ENCODE results near the gene NAA80.

The NAA80 gene

GRCh38 chr3:50302095-50303012 is 3.1 kb upstream of the NAA80 start:
- no peak for TF ChIP-seq CTCF (IDR thresholded peaks at IDR 0.05)
- Histone ChIP-seq H3K27me3 (no peaks in the 10 kb centered on the region), H3K4me3 (no peak overlapping the region), H3K9me3 (no peaks in the 10 kb centered on the region), H3K36me3 (peaks cover 0 to under 1% (median 0%) of the 10 kb centered on the region in 3 donors), H3K4me1 (peaks cover 8 to 40% (median 32%) of the 10 kb centered on the region in 4 donors), H3K27ac (no peak overlapping the region)
- DNase-seq, result no peak
- intact Hi-C loops (cut with DNase I; ENCODE audit: low total_unique reads), result no loop called here

- H3K4me3 ChIP-seq, result peak overlapping the region in 1 of 2 donors; percentile 86
- no peaks in the 10 kb centered on the region for H3K27me3 ChIP-seq
- H3K9me3 ChIP-seq, result no peaks in the 10 kb centered on the region
- intact Hi-C loops (cut with DNase I; ENCODE audit: low total_unique reads), result loop anchor here (2.0 kb wide), 1 partner anchor 20 kb away; no protein-coding TSS in a partner anchor
- peaks cover 8 to 41% (median 32%) of the 10 kb centered on the region in 4 donors for H3K4me1 ChIP-seq
- H3K36me3 ChIP-seq, result peaks cover 0 to 9% (median 0%) of the 10 kb centered on the region in 3 donors
- peak overlapping the region; percentile 90 to 93 for H3K27ac ChIP-seq
- TF ChIP-seq CTCF (IDR thresholded peaks at IDR 0.05), result no peak
- no peak for DNase-seq
Measured at GRCh38 chr3:50300681-50301254, 1.6 kb upstream of the NAA80 start.

- H3K9me3 ChIP-seq, result no peaks in the 10 kb centered on the region
- H3K4me1 ChIP-seq, result peaks cover 8 to 41% (median 32%) of the 10 kb centered on the region in 4 donors
- TF ChIP-seq CTCF (IDR thresholded peaks at IDR 0.05), result no peak
- H3K36me3 ChIP-seq, result peaks cover 0 to 9% (median 0%) of the 10 kb centered on the region in 3 donors
- DNase-seq, result peak in 1 of 2 donors; percentile 77
- peak overlapping the region; percentile 90 to 93 for H3K27ac ChIP-seq
- no peaks in the 10 kb centered on the region for H3K27me3 ChIP-seq
- peak overlapping the region; percentile 61 to 86 for H3K4me3 ChIP-seq
- intact Hi-C loops (cut with DNase I; ENCODE audit: low total_unique reads), result loop anchor here (2.0 kb wide), 1 partner anchor 21 kb away; no protein-coding TSS in a partner anchor
Measured at GRCh38 chr3:50299929-50300680, 900 bp upstream of the NAA80 start.

- Histone ChIP-seq H3K4me3 (peak overlapping the region; percentile 61 to 86), H3K9me3 (no peaks in the 10 kb centered on the region), H3K27me3 (no peaks in the 10 kb centered on the region), H3K36me3 (peaks cover 0 to 9% (median 0%) of the 10 kb centered on the region in 3 donors), H3K27ac (peak overlapping the region; percentile 90 to 93), H3K4me1 (peaks cover 8 to 41% (median 32%) of the 10 kb centered on the region in 4 donors)
- intact Hi-C loops (cut with DNase I; ENCODE audit: low total_unique reads), result no loop called here
- no peak for TF ChIP-seq CTCF (IDR thresholded peaks at IDR 0.05)
- no peak for DNase-seq
Measured at GRCh38 chr3:50299638-50299928, 378 bp upstream of the NAA80 start.

GRCh38 chr3:50297896-50298725 is 1.1 kb downstream of the NAA80 start:
- intact Hi-C loops (cut with DNase I; ENCODE audit: low total_unique reads), result no loop called here
- peak in 1 of 2 experiments; percentile 5 for TF ChIP-seq CTCF (IDR thresholded peaks at IDR 0.05)
- no peak for DNase-seq

More at GRCh38 chr3:50297896-50298725, 1.1 kb downstream of the NAA80 start:
- peaks cover 8 to 40% (median 33%) of the 10 kb centered on the region in 4 donors for H3K4me1 ChIP-seq
- H3K9me3 ChIP-seq, result no peaks in the 10 kb centered on the region
- H3K27ac ChIP-seq, result peak overlapping the region; percentile 90 to 93
- H3K36me3 ChIP-seq, result peaks cover 0 to 9% (median 0%) of the 10 kb centered on the region in 3 donors
- peak overlapping the region; percentile 61 to 86 for H3K4me3 ChIP-seq
- H3K27me3 ChIP-seq, result no peaks in the 10 kb centered on the region
